DND-41 (cell line): ENCODE results near the gene CFAP141.

Experiments used
- EZH2 ChIP-seq: IDR thresholded peaks from 3 replicates; pipeline ENCODE4 v1.6.1; 2012; ENCODE audit warnings: borderline replicate concordance, low read depth, mild to moderate bottlenecking, moderate library complexity, low read length, inconsistent platforms; ENCODE audit not compliant: severe bottlenecking
- TF ChIP-seq, protein P1 (sequence below): IDR thresholded peaks from 2 replicates; pipeline ENCODE4 v1.5.1; 2012; ENCODE audit warnings: borderline replicate concordance, low read length, moderate library complexity, mild to moderate bottlenecking; ENCODE audit not compliant: poor library complexity, severe bottlenecking; ENCODE audit errors: extremely low read depth

DNA sequence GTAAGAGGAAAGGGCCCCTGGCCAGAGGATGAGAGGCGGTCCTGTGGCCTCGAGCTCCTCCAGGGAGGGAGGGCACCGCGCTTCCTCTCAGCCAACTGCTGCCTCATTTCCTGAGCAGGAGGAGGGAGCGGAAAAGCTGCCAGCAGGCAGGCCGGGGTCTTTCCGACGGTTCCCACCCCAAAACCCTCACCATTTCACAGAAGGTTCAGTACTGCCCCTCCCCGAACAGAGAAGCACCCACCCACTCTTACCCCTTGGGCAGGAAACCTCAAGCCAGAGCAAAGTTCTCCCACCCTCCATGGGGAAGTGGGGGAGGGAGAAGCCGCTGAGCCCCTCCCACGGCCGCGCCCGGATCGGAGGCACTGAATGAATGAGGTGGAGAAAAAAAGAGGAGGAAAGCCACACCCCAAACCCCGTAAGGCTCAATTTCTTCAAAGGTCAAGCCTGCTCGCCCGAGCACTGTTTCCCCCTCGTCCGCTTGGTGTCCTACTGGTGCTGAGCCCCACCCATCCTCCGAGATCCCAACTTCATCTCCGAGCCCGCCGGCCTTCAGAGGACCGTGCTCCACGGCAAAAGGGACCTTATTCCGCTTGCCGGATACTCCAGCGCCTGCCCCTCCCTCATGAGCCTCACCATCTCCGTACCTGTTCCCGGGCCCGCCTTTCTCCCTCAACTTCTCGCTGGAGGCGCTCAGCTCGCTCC is 23.6 kb downstream of the CFAP141 start:
- no peak for TF ChIP-seq EZH2
- TF ChIP-seq, protein P1, sequence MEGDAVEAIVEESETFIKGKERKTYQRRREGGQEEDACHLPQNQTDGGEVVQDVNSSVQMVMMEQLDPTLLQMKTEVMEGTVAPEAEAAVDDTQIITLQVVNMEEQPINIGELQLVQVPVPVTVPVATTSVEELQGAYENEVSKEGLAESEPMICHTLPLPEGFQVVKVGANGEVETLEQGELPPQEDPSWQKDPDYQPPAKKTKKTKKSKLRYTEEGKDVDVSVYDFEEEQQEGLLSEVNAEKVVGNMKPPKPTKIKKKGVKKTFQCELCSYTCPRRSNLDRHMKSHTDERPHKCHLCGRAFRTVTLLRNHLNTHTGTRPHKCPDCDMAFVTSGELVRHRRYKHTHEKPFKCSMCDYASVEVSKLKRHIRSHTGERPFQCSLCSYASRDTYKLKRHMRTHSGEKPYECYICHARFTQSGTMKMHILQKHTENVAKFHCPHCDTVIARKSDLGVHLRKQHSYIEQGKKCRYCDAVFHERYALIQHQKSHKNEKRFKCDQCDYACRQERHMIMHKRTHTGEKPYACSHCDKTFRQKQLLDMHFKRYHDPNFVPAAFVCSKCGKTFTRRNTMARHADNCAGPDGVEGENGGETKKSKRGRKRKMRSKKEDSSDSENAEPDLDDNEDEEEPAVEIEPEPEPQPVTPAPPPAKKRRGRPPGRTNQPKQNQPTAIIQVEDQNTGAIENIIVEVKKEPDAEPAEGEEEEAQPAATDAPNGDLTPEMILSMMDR: no peak
